MM.1S (cell line): Measurements from ENCODE around the gene PELI1.

Experiments used
- CTCF ChIP-seq: fragments of 300-600 bp; sonication (generic); IDR thresholded peaks from 2 replicates; pipeline ENCODE4 v1.5.1; 2016; ENCODE audit warnings: antibody characterized with exemption, low read length, mixed read lengths
- EZH2phosphoT487 ChIP-seq: fragments of 300-600 bp; sonication (generic); IDR thresholded peaks from 2 replicates; pipeline ENCODE4 v1.6.1; 2018; ENCODE audit warnings: antibody characterized with exemption, low read length

DNA sequence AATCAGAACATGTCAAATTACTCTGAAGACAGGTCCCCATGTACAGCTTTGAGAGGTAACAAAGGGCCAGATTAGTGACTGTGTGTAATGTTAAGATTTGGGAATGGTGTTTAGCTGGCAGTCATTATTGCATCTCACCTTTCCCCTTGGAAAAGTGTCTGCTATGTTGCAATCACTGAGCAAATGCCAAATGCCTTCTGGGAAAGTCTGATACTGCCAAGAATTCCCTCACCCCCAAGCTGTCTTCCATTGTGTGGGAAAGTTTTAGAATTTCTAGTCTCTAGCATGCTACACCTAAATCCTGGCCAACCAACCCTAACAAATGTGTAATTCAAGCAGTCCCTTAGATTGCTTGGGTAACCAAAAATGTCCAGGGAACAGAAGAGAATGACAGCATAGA lies 13.6 kb upstream of the PELI1 start:
- TF ChIP-seq CTCF (no peak), EZH2phosphoT487 (no peak)
